ENCODE measurements around the gene RBFOX1. TPM values are rescaled to one million over a fixed set of nuclear protein-coding genes. Genes with fewer than 3 reads are reported as not detected.
A peak's percentile ranks its signal among the peaks of the same experiment; 100 is the strongest.

Gene RBFOX1
- total and polyA plus RNA-seq, 4 donors, result 0.25 TPM; not detected in 3

DNA sequence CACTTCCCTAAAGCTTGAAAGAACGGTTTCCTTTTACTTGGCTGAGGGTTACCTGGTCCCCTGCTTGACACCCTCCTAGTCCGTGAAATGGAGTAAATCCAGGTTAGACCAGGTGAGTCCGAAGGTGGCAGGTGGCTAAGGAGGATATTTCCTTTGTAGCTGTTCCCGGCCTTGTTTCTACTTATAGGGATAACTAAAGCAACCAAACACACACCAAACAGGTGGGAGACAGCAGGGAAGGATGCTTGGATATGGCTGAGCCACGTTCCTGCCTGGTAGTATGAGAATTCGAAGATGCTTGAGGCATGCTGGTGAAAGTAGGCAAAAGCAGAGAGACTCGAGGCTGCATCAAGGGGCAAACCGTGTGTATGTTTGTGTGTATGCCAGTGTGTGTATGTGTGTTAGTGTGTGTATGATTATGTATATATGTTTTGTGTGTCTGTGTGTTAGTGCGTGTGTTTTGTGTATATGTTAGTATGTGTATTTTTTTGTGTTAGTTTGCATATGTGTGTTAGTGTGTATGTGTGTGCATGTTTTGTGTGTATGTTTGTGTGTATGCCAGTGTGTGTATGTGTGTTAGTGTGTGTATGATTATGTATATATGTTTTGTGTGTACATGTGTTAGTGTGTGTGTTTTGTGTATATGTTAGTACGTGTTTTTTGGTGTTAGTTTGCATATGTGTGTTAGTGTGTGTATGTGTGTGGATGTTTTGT lies 28.9 kb downstream of the RBFOX1 start:
- H3K27me3 ChIP-seq (ENCODE audit: control insufficient read depth in 1 of 2, insufficient read depth in 2 of 2, low read length in 1 of 2), result no peaks in the 10 kb centered on the region
- H3K9me3 ChIP-seq (ENCODE audit: control insufficient read depth, low read length), result peaks cover 4% of the 10 kb centered on the region
- 84% methylated on average over 10 of the region's 10 CpGs for WGBS, 2 donors
- no peak for DNase-seq
- no peak for ATAC-seq (ENCODE audit: low FRiP score)
- intact Hi-C loops (cut with DNase I), result no loop called here
- H3K4me1 ChIP-seq (ENCODE audit: control insufficient read depth in 1 of 2, insufficient read depth in 2 of 2, low read length in 2 of 2), result no peaks in the 10 kb centered on the region
- no peak overlapping the region for H3K4me3 ChIP-seq (ENCODE audit: low read length in 2 of 2)
- no peaks in the 10 kb centered on the region for H3K36me3 ChIP-seq (ENCODE audit: control insufficient read depth in 1 of 2, insufficient read depth in 2 of 2, low read length in 1 of 2)
- no peak overlapping the region for H3K27ac ChIP-seq (ENCODE audit: low read depth in 1 of 2, low read length in 2 of 2)

DNA sequence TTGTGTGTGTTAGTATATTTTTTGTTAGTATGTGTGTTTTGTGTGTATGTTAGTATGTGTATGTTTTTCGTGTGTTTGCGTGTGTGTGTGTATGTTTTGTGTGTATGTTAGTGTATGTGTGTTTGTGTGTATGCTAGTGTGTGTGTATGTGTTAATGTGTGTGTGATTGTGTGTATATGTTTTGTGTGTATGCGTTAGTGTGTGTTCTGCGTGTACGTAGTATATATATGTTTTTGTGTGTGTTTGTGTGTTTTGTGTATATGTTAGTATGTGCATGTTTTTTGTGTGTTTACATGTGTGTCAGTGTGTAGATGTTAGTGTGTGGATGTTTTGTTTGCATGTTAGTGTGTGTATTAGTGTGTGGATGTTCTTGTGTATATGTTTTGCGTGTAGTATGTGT lies 29.6 kb downstream of the RBFOX1 start:
- H3K4me1 ChIP-seq (ENCODE audit: control insufficient read depth in 1 of 2, insufficient read depth in 2 of 2, low read length in 2 of 2), result no peaks in the 10 kb centered on the region

DNA sequence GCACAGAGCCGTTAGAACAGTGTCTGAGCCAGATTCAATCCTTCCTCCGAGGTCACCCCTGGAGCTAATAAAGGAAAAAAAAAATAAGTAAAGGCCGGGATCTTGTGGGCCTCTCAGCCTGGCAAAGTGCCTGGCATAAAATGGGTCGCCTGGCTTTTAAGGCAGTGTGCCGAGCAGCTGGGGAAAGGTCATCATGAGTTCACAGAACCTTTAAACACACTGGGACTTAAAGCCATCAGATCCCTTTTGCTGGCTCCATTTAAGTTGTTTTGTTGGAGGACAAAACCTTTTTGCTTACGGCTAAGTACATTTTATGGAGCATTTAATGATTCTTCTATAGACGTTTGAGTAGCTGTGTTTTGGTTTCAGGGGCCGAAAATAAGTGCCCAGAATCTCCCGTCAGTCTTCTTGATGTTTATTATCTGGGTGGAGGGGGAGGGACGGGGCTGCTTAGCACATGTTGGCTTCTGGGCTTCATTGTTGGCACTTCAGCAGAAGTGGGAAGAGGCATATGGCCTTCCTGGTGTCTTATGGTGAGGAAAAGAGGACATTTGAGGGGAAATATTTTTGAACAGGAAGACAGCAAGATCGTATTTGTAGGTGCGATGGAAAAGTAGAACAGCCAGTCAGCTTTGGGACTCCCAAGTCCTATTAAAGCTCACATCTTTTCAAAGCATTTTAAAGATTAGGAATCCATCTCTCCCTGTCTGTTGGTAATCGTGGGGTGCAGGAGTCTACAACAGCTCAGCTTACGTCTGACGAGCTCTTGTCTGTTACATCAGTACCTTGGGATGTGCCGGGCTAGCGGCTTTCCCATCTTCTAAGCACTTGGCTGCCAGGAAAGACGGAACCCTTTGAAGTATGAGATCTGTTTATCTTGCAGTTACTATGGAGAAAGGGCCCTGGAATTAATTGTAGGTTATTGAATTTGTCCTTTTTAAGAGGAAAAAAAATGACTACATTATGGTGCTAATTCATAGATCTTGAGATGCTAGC lies 31.1 kb downstream of the RBFOX1 start:
- no peak overlapping the region for H3K27ac ChIP-seq (ENCODE audit: low read depth in 1 of 2, low read length in 2 of 2)
- no peaks in the 10 kb centered on the region for H3K4me1 ChIP-seq (ENCODE audit: control insufficient read depth in 1 of 2, insufficient read depth in 2 of 2, low read length in 2 of 2)
- H3K9me3 ChIP-seq (ENCODE audit: control insufficient read depth, low read length), result peaks cover 4% of the 10 kb centered on the region
- DNase-seq (no peak), ATAC-seq (ENCODE audit: low FRiP score) (no peak)
- H3K36me3 ChIP-seq (ENCODE audit: control insufficient read depth in 1 of 2, insufficient read depth in 2 of 2, low read length in 1 of 2), result no peaks in the 10 kb centered on the region
- intact Hi-C loops (cut with DNase I), result no loop called here
- H3K27me3 ChIP-seq (ENCODE audit: control insufficient read depth in 1 of 2, insufficient read depth in 2 of 2, low read length in 1 of 2), result no peaks in the 10 kb centered on the region
- 20 to 27% methylated on average over 18 of the region's 18 CpGs for WGBS, 2 donors
- no peak overlapping the region for H3K4me3 ChIP-seq (ENCODE audit: low read length in 2 of 2)

More for the DNA sequence above, 29.6 kb downstream of the RBFOX1 start:
- 93 to 94% methylated on average over 6 of the region's 6 CpGs for WGBS, 2 donors
- no peak for ATAC-seq (ENCODE audit: low FRiP score)
- no peaks in the 10 kb centered on the region for H3K36me3 ChIP-seq (ENCODE audit: control insufficient read depth in 1 of 2, insufficient read depth in 2 of 2, low read length in 1 of 2)
- peaks cover 4% of the 10 kb centered on the region for H3K9me3 ChIP-seq (ENCODE audit: control insufficient read depth, low read length)
- H3K27ac ChIP-seq (ENCODE audit: low read depth in 1 of 2, low read length in 2 of 2), result no peak overlapping the region
- no peaks in the 10 kb centered on the region for H3K27me3 ChIP-seq (ENCODE audit: control insufficient read depth in 1 of 2, insufficient read depth in 2 of 2, low read length in 1 of 2)
- no peak overlapping the region for H3K4me3 ChIP-seq (ENCODE audit: low read length in 2 of 2)
- DNase-seq, result no peak
- intact Hi-C loops (cut with DNase I), result no loop called here

DNA sequence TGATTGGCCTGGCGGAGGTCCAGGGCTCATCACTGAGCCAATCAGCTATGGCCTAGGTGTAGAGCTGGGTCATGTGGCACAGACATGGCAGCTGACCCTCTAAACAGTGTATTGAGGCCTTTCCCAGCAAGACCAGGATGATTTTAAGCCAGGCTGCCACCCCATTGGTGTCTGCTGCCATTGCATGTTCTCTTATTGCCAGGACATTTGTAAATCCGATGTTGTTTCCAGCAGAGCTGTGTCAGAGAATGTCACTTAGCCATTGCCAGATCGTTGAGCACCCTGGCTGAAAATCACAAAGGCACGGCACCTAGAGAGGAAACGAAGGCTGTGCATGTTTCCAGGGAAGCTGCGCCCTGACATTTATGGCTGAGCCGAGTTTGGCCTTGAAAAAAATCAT lies 33.4 kb downstream of the RBFOX1 start:
- WGBS, 2 donors, result 78 to 80% methylated on average over 7 of the region's 7 CpGs
- H3K36me3 ChIP-seq (ENCODE audit: control insufficient read depth in 1 of 2, insufficient read depth in 2 of 2, low read length in 1 of 2), result no peaks in the 10 kb centered on the region
- H3K27me3 ChIP-seq (ENCODE audit: control insufficient read depth in 1 of 2, insufficient read depth in 2 of 2, low read length in 1 of 2), result no peaks in the 10 kb centered on the region
- no peak for ATAC-seq (ENCODE audit: low FRiP score)
- H3K4me1 ChIP-seq (ENCODE audit: control insufficient read depth in 1 of 2, insufficient read depth in 2 of 2, low read length in 2 of 2), result no peaks in the 10 kb centered on the region
- no peak overlapping the region for H3K27ac ChIP-seq (ENCODE audit: low read depth in 1 of 2, low read length in 2 of 2)
- intact Hi-C loops (cut with DNase I), result no loop called here
- H3K9me3 ChIP-seq (ENCODE audit: control insufficient read depth, low read length), result peaks cover 2% of the 10 kb centered on the region
- DNase-seq, result no peak
- H3K4me3 ChIP-seq (ENCODE audit: low read length in 2 of 2), result no peak overlapping the region

DNA sequence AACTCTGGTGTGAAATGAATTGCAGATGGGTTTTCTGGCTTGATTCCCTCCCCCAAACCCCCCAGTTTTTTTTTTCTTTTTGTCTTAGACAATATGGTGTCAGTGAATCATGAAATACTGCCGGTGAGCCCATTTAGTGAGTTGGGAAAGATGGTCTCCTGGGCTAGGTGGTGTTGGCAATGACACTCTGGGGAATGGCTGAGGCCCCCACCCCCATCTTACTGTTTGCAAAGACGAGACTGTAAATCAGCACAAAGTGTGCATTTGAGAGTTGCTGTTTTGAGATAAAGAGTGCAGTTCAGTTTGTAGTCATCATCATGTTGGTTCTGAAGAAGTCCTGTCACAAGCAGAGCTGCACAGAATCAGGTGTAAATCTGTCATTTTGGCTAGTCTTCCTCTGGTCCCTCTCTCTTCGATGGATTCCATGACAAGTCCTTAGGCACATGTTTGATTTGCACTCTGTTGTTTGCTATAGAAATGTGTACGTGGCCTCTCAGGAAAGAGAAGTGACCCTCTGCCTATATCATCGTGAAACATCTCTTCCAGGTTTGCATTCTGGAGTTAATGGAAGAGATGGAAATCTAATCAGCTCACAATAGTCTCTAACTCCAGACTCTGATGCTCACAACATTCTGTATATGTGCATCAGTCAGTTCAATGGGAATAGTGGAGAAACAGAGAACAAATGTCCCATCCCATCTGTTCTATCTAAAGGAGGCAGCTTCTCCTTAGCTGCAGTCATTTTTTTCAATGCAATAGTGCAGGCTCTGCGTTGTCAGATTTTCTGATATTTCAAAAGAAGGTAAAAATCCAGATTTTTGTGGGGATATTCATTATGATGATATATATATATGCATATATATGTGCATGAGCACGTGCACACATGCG lies 34.6 kb downstream of the RBFOX1 start:
- intact Hi-C loops (cut with DNase I), result no loop called here

DNA sequence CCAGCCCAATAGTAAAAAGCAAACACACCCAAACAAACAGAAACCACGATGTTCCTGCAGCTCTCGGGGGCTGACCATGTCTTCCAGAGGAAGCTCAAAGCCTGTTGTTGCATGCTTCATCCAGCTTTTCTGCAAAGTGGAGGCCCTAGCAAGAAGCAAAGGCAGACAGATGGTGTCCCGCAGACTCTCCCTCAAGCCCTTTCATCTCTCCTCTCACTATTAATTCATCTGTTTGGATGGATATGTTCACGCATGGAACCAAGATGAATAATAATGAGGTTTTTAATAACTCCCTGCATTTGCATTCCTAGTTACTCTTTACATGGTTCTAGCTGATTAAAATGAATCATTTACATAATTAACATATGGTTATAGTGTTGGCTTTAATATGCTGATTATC lies 36.6 kb downstream of the RBFOX1 start:
- peaks cover 2% of the 10 kb centered on the region for H3K9me3 ChIP-seq (ENCODE audit: control insufficient read depth, low read length)
- intact Hi-C loops (cut with DNase I), result no loop called here
- no peaks in the 10 kb centered on the region for H3K27me3 ChIP-seq (ENCODE audit: control insufficient read depth in 1 of 2, insufficient read depth in 2 of 2, low read length in 1 of 2)
- H3K4me3 ChIP-seq (ENCODE audit: low read length in 2 of 2), result no peak overlapping the region
- 45 to 51% methylated on average over 4 of the region's 4 CpGs for WGBS, 2 donors
- no peak overlapping the region for H3K27ac ChIP-seq (ENCODE audit: low read depth in 1 of 2, low read length in 2 of 2)
- DNase-seq (no peak), ATAC-seq (ENCODE audit: low FRiP score) (no peak)
- H3K4me1 ChIP-seq (ENCODE audit: control insufficient read depth in 1 of 2, insufficient read depth in 2 of 2, low read length in 2 of 2), result no peaks in the 10 kb centered on the region
- no peaks in the 10 kb centered on the region for H3K36me3 ChIP-seq (ENCODE audit: control insufficient read depth in 1 of 2, insufficient read depth in 2 of 2, low read length in 1 of 2)

More for the DNA sequence above, 34.6 kb downstream of the RBFOX1 start:
- ATAC-seq (ENCODE audit: low FRiP score) (no peak), DNase-seq (no peak)
- Histone ChIP-seq H3K4me1 (ENCODE audit: control insufficient read depth in 1 of 2, insufficient read depth in 2 of 2, low read length in 2 of 2) (no peaks in the 10 kb centered on the region), H3K36me3 (ENCODE audit: control insufficient read depth in 1 of 2, insufficient read depth in 2 of 2, low read length in 1 of 2) (no peaks in the 10 kb centered on the region), H3K27ac (ENCODE audit: low read depth in 1 of 2, low read length in 2 of 2) (no peak overlapping the region), H3K27me3 (ENCODE audit: control insufficient read depth in 1 of 2, insufficient read depth in 2 of 2, low read length in 1 of 2) (no peaks in the 10 kb centered on the region), H3K9me3 (ENCODE audit: control insufficient read depth, low read length) (peaks cover 2% of the 10 kb centered on the region), H3K4me3 (ENCODE audit: low read length in 2 of 2) (no peak overlapping the region)
- 70 to 73% methylated on average over 8 of the region's 8 CpGs for WGBS, 2 donors

DNA sequence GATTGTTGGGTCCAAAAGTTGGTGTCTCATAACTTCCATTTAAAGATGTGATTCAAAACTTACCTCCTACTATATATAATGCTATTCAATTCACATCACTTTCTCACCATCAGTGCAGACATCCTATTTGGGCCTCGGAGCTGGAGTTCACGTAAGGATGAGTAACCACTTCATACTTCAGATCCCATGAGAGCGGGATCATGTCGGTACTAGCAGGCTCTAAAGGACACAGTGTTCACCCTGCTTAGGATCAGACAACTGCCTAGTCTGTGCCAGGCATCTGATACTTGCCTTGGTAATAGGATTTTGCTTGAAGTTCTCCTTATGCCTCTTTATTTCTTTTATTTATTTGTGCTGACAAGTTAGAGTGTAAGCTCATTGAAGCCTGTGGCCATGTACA lies 39.5 kb downstream of the RBFOX1 start:
- WGBS, 2 donors, result 87 to 88% methylated on average over 4 of the region's 4 CpGs
- no peaks in the 10 kb centered on the region for H3K4me1 ChIP-seq (ENCODE audit: control insufficient read depth in 1 of 2, insufficient read depth in 2 of 2, low read length in 2 of 2)
- peak; percentile 22 for ATAC-seq (ENCODE audit: low FRiP score)

DNA sequence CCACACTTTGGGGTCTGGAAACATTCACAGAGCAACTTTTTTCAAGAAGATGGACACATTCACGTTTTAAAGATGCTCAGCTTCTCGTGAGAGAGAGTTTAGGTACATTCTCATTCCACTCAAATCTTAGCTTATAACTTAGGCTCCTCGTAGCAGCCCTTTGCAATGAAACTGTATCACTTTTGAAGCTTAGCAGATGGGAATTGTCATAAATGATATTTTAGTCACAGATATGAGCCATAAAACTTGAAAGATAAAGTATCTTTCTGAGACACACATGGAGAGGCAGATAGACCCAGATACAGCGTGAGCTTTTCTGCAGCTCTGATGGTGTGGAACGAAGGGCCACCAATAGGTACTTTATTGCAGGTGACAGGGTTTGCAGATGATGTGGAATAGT lies 41.1 kb downstream of the RBFOX1 start:
- H3K27ac ChIP-seq (ENCODE audit: low read depth in 1 of 2, low read length in 2 of 2), result no peak overlapping the region
- no peaks in the 10 kb centered on the region for H3K9me3 ChIP-seq (ENCODE audit: control insufficient read depth, low read length)
- no peaks in the 10 kb centered on the region for H3K4me1 ChIP-seq (ENCODE audit: control insufficient read depth in 1 of 2, insufficient read depth in 2 of 2, low read length in 2 of 2)
- no peaks in the 10 kb centered on the region for H3K27me3 ChIP-seq (ENCODE audit: control insufficient read depth in 1 of 2, insufficient read depth in 2 of 2, low read length in 1 of 2)
- WGBS, 2 donors, result 77 to 78% methylated on average over 5 of the region's 5 CpGs
- H3K36me3 ChIP-seq (ENCODE audit: control insufficient read depth in 1 of 2, insufficient read depth in 2 of 2, low read length in 1 of 2), result no peaks in the 10 kb centered on the region
- DNase-seq (no peak), ATAC-seq (ENCODE audit: low FRiP score) (no peak)
- intact Hi-C loops (cut with DNase I), result no loop called here
- no peak overlapping the region for H3K4me3 ChIP-seq (ENCODE audit: low read length in 2 of 2)

More for the DNA sequence above, 39.5 kb downstream of the RBFOX1 start:
- Histone ChIP-seq H3K27ac (ENCODE audit: low read depth in 1 of 2, low read length in 2 of 2) (no peak overlapping the region), H3K4me3 (ENCODE audit: low read length in 2 of 2) (no peak overlapping the region), H3K36me3 (ENCODE audit: control insufficient read depth in 1 of 2, insufficient read depth in 2 of 2, low read length in 1 of 2) (no peaks in the 10 kb centered on the region), H3K27me3 (ENCODE audit: control insufficient read depth in 1 of 2, insufficient read depth in 2 of 2, low read length in 1 of 2) (no peaks in the 10 kb centered on the region), H3K9me3 (ENCODE audit: control insufficient read depth, low read length) (no peaks in the 10 kb centered on the region)
- no peak for DNase-seq
- intact Hi-C loops (cut with DNase I), result no loop called here

Measured in aorta (tissue), 5 donors.